ENCODE measurements around the gene STK32B.

DNA sequence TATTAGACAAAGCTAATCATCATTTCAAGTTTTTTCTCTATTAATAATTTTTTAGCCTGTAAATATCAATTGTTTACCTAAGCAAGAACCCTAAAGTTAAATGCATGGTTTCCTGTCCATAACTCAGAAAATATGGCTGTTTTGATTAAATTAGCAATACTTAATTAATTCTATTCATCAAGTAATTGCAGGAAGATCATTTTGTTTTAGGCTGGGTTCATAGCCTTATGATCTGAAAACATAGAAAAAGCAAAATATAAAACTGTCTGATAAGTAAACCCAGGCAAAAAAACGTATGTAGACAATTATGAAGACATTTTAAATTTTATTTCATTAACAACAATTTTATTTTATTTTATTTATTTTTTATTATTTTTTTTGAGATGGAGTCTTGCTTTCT lies 438.0 kb downstream of the STK32B start:
- TF ChIP-seq EZH2 (IDR thresholded peaks at IDR 0.05; ENCODE audit: borderline replicate concordance, insufficient read depth, low read depth, low read length, poor library complexity, severe bottlenecking) = no peak
- no peak for TF ChIP-seq CTCF (IDR thresholded peaks at IDR 0.05)
